AG20443 (cell line): ENCODE results near the gene SMYD4.
A peak's percentile ranks its signal among the peaks of the same experiment; 100 is the strongest.
"Not testable (repeated sequence)": the region's sequence is repeated elsewhere in the genome, so short reads cannot be mapped to it uniquely, and the experiment has no call there.

Experiments
- DNase-seq: peaks from one replicate; pipeline ENCODE4 v3.0.0; 2012; ENCODE audit warnings: low spot score, mixed read lengths

SMYD4 gene

DNA sequence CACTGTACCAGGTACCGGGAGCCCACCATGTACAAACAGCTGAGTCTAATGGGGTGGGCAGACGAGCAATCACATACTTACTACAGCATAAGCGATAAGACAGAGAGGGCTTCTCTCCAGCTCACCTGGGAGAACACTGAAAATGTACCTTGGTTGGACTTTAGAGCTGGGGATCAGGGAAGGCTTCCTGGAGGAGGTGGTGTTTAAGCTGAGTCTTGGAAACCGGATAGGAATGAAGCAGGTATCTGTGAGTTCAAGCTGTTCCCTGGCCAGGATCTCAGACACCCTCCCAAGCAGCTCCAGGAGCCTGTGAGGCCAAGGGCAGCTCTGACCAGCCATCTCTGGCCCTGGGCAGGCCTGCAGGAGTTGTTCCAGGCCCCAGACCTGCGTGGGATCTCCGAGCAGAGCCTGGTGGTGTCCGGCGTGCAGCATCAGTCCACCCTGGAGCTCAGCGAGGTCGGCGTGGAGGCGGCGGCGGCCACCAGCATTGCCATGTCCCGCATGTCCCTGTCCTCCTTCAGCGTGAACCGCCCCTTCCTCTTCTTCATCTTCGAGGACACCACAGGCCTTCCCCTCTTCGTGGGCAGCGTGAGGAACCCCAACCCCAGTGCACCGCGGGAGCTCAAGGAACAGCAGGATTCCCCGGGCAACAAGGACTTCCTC, 75.8 kb downstream of the SMYD4 start:
- DNase-seq, result no peak

DNA sequence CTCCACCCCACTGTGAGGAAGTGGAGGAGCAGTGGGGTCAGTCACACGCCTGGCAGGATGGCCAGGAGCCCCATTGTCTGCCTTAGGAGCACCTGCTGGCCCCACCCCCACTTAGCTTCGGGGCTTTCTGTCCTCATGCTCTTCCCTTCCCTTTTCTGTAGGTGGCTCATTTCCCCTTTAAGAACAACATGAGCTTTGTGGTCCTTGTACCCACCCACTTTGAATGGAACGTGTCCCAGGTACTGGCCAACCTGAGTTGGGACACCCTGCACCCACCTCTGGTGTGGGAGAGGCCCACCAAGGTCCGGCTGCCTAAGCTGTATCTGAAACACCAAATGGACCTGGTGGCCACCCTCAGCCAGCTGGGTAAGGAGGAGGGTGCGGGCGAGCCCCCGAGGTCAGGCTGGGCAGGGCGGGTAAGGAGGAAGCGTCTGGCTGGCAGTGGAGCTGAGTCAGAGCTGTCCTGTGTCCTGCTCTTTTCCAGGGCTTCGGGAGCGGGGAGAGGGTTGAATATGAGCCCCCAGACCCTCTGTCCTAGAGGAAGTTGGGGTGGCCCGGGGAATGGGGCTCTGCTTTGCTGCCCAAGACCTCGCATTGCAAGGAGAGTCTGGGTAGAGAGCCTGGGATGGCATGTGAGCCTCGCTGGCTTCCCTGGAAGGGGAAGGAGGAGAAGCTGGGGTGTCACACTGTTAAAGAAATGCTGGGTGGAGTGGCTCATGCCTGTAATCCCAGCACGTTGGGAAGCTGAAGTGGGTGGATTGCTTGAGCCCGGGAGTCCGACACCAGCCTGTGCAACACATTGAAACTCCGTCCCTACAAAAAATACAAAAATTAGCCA, 77.1 kb downstream of the SMYD4 start:
- DNase-seq, result peak; percentile 50

DNA sequence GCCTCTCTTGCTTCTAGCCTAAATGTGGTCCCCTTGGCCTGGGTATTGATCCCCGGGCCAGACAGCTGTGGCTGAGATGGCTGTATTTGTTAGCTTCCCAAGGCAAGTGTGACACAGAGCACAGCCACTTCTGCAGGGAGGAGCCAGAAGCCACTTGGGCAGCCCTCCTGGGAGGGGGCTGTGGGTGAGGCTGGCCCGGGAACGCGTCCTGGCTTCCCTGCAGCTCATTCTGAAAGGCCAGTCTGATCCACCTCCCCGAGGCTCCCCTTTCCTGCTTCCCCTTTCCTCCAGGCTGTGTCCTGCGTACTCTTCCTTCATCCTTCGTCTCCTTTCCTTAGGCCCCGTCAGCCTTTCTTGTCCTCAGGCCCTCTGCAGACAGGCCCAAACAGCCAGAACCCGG, 79.1 kb downstream of the SMYD4 start:
- no peak for DNase-seq

DNA sequence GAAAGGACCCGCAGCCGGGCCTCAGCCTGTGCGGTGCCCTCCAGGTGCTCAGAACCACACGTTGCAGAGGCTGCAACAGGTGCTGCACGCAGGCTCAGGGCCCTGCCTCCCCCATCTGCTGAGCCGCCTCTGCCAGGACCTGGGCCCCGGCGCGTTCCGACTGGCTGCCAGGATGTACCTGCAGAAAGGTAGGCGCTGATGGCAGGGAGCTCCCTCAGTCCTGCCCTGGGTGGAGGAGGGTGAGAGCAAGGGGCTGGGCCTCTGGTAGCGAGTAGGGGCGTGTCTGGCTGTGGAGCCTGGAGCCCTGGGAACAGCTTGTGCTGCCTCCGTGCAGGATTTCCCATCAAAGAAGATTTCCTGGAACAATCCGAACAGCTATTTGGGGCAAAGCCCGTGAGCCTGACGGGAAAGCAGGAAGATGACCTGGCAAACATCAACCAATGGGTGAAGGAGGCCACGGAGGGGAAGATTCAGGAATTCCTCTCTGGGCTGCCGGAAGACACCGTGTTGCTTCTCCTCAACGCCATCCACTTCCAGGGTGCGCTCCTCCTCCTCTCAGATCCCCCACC, 82.6 kb downstream of the SMYD4 start:
- no peak for DNase-seq

DNA sequence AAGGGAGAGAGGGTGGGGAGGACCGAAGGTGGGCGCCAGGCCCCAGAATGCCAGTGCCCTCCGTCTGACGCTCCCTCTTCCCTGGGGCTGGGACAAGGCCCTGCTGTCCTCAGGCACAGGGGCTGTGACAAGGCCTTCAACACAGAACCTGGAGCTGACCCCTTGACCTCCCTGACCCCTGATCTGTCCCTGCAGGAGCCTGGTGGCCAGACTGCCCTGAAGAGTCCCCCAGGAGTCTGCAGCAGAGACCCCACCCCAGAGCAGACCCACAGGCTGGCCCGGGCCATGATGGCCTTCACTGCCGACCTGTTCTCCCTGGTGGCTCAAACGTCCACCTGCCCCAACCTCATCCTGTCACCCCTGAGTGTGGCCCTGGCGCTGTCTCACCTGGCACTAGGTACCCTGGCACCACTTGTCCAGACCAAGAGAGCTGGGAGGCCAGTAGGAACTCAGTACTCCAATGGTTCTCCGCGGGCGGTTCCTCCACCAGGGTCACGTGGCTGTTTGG, 84.1 kb downstream of the SMYD4 start:
- no peak for DNase-seq

DNA sequence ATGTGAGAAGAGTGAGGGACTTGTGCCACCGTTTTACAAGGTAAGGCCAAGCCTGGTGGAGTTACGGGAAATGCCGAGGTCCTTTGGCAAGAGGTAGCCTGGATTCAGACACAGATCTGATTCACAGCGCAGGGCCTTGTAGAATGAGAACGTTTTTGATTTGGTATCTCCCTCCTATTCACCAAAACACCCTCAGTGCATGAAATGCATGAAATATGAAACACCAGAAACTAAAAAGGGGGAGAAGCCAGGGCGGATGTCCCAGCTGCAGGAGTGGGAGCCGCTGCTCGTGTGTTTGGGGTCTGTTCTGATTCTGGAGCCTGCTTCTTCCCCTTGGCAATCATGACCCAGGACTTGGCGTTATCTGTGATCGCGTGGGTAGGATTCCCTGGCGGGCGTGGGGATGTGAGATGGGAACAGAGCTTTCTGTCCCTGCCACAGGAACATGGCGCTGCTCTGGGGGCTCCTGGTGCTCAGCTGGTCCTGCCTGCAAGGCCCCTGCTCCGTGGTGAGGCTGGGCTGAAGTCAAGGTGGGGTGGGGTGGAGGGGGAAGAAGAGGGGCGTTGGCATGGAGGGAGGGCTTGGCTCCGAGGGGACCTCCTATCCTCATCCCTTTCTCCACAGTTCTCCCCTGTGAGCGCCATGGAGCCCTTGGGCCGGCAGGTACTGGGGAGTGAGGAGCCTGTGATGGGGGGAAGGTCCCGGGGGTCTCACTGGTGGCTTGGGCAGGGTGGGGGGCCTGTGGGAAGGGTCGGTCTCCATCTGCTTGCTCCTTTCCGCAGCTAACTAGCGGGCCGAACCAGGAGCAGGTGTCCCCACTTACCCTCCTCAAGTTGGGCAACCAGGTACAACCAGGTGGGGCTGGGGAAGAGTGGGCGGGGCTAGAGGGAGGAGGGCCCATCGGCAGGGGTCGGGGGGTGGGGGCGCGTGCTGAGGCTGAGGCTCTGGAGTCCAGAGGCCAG, 84.9 kb downstream of the SMYD4 start:
- DNase-seq, result no peak

DNA sequence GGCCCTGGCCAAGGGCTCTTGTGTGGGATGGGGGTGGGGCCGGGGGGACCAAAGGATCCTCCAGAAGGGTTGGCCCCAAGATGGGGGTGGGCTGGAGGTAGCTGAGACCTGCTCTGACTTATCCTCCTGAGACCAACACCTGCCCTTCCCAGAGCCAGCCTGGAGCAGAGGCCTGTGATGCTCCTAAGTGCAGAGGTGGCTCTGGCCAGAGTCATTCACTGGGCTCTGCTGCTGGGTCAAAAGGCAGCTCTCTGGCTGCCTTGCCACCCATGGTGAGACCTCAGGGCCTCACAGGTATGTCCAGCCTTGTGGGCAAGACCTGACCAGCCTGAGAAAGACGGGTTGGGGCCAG, 86.6 kb downstream of the SMYD4 start:
- DNase-seq, result no peak

DNA sequence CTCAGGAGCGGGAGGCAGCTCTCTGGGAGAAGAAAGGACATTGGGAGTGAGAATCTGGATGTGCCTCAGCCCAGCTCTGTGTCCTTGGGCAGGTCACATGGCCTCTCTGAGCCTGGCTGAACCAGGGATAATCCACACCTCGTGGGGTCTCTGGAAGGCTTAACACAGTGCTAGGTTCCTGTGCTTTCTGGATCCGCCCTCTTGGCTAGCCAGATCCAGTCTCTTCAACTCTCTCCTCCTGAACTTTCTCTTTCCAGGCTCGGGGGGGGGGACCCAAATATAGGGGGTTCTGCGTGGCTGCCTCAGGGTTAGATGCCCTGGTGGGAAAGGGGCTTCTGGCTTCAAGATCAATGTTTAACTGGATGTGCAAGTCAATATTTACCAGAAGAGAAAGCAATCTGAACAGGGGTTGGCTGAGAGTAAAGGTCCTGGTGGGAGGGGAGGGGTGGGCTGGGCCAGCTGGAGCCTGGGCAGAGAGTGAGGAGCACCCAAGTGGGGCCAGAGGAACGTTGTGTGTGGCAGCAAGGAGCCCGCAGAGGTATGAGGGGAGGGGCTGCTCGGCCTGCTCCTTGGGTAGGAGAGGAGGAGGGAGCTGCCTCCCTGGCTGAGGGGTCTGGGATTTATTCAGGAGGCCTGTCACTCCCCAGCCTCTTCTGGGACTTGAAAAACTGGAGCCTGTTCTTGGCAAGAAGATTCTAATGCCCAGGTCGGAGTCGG, 87.2 kb downstream of the SMYD4 start, which contains the start of gene SERPINF2:
TSS of gene SERPINF2 (plus strand) at position 501 of the 717 bp plus-strand sequence. CDS start 2,125 bp downstream, outside the sequence.
- DNase-seq, result no peak

DNA sequence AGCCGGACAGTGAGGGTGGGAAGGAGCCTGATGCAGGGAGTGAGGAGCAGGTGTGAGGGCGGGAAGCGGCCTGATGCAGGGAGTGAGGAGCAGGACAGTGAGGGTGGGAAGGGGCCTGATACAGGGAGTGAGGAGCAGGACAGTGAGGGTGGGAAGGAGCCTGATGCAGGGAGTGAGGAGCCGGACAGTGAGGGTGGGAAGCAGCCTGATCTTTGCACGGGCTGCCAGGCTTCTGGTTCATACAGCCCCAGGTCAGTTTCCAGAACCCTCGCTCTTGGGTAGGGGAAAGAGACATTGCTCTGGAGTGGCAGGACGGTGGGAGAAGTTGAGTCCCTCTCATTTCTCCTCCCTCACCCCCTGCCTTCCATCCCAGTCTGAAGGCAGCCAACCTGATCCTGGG, 87.8 kb downstream of the SMYD4 start:
- not testable (repeated sequence) for DNase-seq

DNA sequence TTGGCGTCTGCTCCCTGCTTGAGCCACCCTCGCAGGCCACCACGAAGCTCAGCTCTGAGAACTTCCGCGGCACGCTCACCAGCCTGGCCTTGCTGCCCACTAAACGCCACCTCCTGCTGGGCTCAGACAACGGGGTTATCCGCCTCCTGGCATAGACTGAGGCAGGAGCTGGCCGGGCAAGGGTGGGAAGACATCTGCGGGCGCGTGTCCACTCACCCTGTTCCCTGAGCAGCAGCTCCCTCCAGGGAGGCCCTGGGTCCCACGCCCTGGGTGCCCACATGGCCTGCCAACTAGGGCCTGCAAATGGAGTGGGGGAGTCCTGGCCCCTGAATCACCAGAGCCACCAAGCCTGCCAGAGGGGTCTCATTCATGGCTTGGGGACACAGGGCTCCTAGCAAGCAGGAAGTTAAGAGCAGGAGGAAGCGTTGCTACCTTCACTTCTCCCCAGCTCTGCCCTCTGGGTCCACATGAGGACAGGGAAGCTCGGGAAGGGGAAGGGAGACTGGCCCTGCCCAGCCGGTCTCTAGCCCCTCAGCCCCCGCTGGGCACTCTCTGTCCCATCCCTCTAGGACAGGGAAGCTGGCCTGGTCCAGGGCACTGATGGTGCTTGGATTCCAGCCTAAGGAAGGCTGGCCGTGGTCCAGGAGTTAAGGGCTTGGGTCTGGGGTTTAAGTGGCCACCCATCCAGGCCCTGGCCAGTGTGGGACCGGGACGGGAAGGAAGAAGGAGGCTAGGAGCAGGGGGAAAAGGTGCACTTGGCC, 92.0 kb downstream of the SMYD4 start:
- DNase-seq, result no peak

DNA sequence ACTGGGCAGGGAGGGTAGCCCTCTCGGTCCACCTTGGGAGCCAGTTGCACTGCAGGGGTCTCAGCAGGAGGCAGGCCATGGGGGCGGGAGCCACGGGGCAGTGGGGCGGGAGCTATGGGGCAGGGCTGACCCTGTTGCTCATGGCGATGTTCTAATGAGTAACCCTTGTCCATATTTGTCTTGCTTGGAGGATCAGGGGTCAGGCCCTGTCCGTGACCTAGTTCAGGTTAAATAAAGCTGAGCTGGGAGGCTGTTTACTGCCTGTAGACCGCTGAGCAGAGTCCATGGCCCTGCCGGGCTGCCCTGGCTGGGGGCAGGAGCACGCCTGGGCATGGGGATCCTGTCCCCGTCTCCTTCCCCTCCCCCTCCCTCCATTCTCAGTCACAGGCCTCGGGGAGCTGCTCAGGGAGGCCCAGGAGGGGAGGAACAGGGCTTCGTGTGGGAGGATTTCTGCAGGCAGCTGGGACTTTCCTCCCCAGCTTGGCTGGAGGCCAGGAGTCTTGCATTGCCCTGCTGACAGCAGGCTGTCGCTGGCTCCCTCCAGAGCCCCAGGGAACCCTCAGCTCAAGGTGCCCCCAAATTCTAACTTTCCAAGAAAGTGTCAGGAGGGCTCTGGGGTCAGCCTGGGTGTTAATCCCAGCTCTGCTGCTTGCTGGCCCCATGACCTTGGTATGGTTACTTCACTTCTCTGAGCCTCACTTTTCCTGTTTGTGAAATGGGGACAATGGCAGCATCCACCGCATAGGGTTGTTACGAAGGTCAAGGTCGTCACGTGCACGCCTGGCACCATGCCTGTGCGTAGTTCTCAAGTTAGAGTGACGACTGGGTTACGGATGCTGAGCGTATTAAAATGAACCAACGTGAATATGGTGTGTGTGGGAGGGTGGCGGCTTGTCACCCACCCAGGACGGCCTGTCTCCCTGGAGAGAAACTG, 93.1 kb downstream of the SMYD4 start:
- peak; percentile 59 for DNase-seq

DNA sequence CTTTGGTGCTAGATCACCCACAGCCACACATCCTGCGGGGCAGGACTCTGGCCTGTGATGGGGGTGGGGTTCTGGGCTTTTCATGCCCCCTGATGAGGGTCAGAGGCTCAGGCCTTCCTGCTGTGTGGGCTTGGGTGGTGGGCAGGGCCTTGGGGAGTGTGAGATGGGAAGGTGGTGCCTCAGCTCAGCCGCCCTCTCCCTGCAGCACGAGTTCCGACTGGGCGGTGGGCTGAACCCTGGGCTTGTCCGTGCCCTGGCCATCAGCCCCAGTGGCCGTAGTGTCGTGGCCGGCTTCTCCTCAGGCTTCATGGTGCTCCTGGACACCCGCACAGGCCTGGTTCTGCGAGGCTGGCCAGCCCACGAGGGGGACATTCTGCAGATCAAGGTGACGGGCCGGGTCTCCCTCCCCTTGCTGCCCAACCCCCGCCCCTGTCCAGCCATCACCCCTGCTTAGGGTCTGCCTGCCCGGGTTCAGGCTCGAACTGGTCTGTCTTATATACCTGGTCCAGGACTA, 93.8 kb downstream of the SMYD4 start:
- no peak for DNase-seq

DNA sequence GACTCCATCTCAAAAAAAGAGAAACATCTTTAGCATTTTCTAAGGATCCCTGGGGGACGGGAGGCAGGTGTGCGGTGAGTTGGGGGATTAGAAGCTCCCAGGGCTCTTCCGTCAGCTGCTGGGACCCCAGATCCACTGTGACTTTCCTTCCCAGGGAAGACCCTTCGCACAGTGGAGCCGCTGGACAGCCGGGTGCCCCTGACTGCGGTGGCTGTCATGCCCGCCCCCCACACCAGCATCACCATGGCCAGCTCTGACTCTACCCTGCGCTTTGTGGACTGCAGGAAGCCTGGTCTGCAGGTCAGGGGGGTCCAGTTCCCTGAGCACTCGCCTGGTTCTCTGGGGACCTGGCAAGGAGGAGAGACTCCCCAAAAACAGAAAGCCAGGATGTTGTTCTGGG, 94.3 kb downstream of the SMYD4 start:
- no peak for DNase-seq

DNA sequence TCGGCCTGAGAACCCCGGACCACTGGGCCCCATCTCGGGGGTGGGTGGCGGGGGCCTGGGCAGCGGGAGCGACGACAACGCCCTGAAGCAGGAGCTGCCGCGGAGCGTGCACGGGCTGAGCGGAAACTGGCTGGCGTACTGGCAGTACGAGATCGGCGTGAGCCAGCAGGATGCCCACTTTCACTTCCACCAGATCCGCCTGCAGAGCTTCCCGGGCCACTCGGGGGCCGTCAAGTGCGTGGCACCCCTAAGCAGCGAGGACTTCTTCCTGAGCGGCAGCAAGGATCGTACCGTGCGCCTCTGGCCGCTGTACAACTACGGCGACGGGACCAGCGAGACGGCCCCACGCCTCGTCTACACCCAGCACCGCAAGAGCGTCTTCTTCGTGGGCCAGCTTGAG, 95.9 kb downstream of the SMYD4 start:
- no peak for DNase-seq

DNA sequence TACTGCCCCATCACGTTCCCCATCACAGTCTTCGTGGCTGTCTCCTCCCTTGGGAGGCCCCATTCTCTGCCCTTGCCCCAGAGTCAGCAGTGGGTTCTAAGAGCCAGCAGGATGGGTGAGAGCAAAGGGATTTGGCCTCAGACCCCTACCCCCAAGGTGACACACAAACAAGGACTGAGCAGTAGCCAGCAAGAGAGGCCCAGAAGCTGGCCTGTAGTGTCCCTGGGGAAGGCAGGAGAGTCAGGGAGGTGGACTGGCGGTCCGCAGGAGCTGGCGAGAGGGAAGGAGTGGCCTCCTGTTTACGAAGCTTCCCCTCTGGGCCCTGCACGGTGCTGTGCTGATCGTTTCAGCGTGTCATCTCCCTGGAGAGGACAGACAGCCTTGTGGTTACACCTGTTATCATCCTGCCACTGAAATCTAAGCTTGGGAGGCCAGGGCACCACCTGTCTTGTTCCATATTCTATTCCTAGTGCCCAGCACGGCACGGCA, 96.8 kb downstream of the SMYD4 start:
- no peak for DNase-seq

DNA sequence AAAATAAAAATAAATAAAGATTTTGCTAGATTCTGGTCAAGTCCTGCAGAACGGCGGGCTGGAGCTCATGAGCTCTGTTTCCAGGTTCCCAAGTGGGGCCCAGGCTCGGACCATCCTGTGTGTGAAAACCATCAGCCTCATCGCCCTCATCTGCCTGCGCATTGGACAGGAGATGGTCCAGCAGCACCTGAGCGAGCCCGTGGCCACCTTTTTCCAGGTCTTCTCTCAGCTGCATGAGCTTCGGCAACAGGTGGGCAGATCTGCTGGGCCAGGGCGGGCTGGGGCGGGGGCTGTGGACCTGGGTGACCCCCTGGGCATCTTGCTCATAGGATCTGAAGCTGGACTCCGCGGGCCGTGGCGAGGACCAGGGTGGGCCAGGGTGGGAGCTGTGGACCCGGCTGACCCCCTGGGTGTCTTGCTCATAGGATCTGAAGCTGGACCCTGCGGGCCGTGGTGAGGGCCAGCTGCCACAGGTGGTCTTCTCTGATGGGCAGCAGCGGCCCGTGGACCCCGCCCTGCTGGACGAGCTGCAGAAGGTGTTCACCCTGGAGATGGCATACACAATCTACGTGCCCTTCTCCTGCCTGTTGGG, 97.4 kb downstream of the SMYD4 start:
- DNase-seq, result no peak

DNA sequence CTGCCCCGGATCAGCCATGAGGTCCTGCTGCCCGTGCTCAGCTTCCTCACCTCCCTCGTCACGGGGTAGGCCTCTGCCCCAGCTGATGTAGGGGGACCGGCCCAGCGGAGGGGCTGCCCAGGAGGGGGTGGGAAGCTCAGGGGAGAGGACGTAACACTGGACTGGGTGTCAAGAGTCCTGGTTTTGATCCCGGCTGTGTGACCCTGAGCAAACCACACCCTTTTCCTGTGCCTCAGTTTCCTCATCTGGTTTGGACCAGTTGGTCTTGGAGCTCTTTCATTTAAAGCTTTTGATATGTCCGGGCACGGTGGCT, 98.6 kb downstream of the SMYD4 start:
- DNase-seq, result no peak

DNA sequence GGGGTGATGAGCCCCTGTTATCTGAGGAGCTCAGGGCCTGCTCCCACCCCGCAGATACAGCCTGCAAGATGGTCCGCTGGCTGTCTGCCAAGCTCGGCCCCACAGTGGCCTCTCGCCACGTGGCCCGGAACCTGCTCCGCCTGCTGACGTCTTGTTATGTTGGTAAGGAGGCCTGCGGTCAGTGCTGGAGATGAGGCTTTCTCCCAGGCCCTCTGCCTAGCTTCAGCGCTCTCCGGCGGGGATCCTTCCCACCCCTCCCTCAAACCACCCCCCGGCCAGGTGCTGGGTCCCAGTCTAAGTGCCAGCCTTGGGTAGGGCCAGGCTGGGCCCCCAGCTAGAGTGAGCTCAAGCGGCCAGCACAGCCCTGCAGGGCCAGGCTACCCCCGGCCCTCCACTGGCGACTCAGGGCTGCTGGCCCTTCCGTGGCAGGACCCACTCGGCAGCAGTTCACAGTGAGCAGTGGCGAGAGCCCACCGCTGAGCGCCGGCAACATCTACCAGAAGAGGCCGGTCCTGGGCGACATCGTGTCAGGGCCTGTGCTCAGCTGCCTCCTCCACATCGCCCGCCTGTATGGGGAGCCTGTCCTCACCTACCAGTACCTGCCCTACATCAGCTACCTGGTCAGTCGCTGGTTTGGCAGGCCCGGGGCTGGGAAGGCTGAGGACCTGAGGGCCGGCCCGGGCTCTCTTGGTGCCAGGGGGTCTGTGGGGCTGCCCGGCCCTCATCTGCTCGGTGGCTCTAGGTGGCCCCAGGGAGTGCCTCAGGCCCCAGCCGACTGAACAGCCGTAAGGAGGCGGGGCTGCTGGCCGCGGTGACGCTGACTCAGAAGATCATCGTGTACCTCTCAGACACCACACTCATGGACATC, 99.1 kb downstream of the SMYD4 start:
- DNase-seq, result peak; percentile 80
